Measurements from ENCODE around the gene FSTL5.
"Not testable (repeated sequence)": the region's sequence is repeated elsewhere in the genome, so short reads cannot be mapped to it uniquely, and the experiment has no call there.

FSTL5 gene

GRCh38 chr4:162104459-162105124 is 59.2 kb downstream of the FSTL5 start:
- TF ChIP-seq Cebpa-rat (IDR thresholded peaks at IDR 0.05) = no peak
- H3K27me3 ChIP-seq = no peaks in the 10 kb centered on the region
- H3K4me2 ChIP-seq = no peak overlapping the region
- no peaks in the 10 kb centered on the region for H3K4me1 ChIP-seq
- H3K36me3 ChIP-seq = no peaks in the 10 kb centered on the region
- no peak overlapping the region for H3K9ac ChIP-seq
- H3K4me3 ChIP-seq = no peak overlapping the region
- H3K9me3 ChIP-seq = 0 out of 2 replicates have a peak, but pooled peaks cover 4% of the 10 kb centered on the region
- no peak overlapping the region for H3K27ac ChIP-seq
- H4K20me1 ChIP-seq = no peaks in the 10 kb centered on the region

GRCh38 chr4:162103908-162104307 is 59.9 kb downstream of the FSTL5 start:
- H4K20me1 ChIP-seq, H3K36me3 ChIP-seq, H3K4me1 ChIP-seq, H3K9ac ChIP-seq, H3K4me3 ChIP-seq, H3K4me2 ChIP-seq, H3K27ac ChIP-seq, H3K9me3 ChIP-seq, H3K27me3 ChIP-seq: not testable (repeated sequence)

- H3K9me3 ChIP-seq = 0 out of 2 replicates have a peak, but pooled peaks cover 4% of the 10 kb centered on the region
- H3K9ac ChIP-seq = no peak overlapping the region
- no peaks in the 10 kb centered on the region for H3K4me1 ChIP-seq
- no peak overlapping the region for H3K4me3 ChIP-seq
- no peaks in the 10 kb centered on the region for H3K36me3 ChIP-seq
- TF ChIP-seq Cebpa-rat (IDR thresholded peaks at IDR 0.05) = no peak
- no peaks in the 10 kb centered on the region for H3K27me3 ChIP-seq
- no peak overlapping the region for H3K4me2 ChIP-seq
- no peaks in the 10 kb centered on the region for H4K20me1 ChIP-seq
- no peak overlapping the region for H3K27ac ChIP-seq
Observed at GRCh38 chr4:162102713-162103112, 61.1 kb downstream of the FSTL5 start.

GRCh38 chr4:162101337-162101736 is 62.5 kb downstream of the FSTL5 start:
- Histone ChIP-seq H3K4me3 (no peak overlapping the region), H3K27ac (no peak overlapping the region), H3K4me1 (no peaks in the 10 kb centered on the region), H3K9me3 (0 out of 2 replicates have a peak, but pooled peaks cover 4% of the 10 kb centered on the region), H3K27me3 (no peaks in the 10 kb centered on the region), H3K36me3 (no peaks in the 10 kb centered on the region), H3K9ac (no peak overlapping the region), H3K4me2 (no peak overlapping the region), H4K20me1 (no peaks in the 10 kb centered on the region)
- TF ChIP-seq Cebpa-rat (IDR thresholded peaks at IDR 0.05) = no peak

- H3K9me3 ChIP-seq = no peaks in the 10 kb centered on the region
- no peaks in the 10 kb centered on the region for H4K20me1 ChIP-seq
- H3K4me3 ChIP-seq = no peak overlapping the region
- no peak overlapping the region for H3K27ac ChIP-seq
- no peaks in the 10 kb centered on the region for H3K27me3 ChIP-seq
- H3K36me3 ChIP-seq = no peaks in the 10 kb centered on the region
- H3K4me2 ChIP-seq = no peak overlapping the region
- no peak for TF ChIP-seq Cebpa-rat (IDR thresholded peaks at IDR 0.05)
- no peaks in the 10 kb centered on the region for H3K4me1 ChIP-seq
- no peak overlapping the region for H3K9ac ChIP-seq
Observed at GRCh38 chr4:162075726-162076125, 88.1 kb downstream of the FSTL5 start.

GRCh38 chr4:162061214-162061613 is 102.6 kb downstream of the FSTL5 start:
- no peak overlapping the region for H3K4me2 ChIP-seq
- H3K27me3 ChIP-seq = no peaks in the 10 kb centered on the region
- H3K27ac ChIP-seq = no peak overlapping the region
- H3K9ac ChIP-seq = no peak overlapping the region
- no peaks in the 10 kb centered on the region for H4K20me1 ChIP-seq
- no peaks in the 10 kb centered on the region for H3K4me1 ChIP-seq
- TF ChIP-seq Cebpa-rat (IDR thresholded peaks at IDR 0.05) = no peak
- H3K9me3 ChIP-seq = no peaks in the 10 kb centered on the region
- no peaks in the 10 kb centered on the region for H3K36me3 ChIP-seq
- H3K4me3 ChIP-seq = no peak overlapping the region

GRCh38 chr4:162059656-162060055 is 104.1 kb downstream of the FSTL5 start:
- no peaks in the 10 kb centered on the region for H3K36me3 ChIP-seq
- no peak for TF ChIP-seq Cebpa-rat (IDR thresholded peaks at IDR 0.05)
- no peak overlapping the region for H3K27ac ChIP-seq
- H4K20me1 ChIP-seq = no peaks in the 10 kb centered on the region
- no peaks in the 10 kb centered on the region for H3K4me1 ChIP-seq
- H3K9ac ChIP-seq = no peak overlapping the region
- H3K9me3 ChIP-seq = no peaks in the 10 kb centered on the region
- H3K27me3 ChIP-seq = no peaks in the 10 kb centered on the region
- H3K4me2 ChIP-seq = no peak overlapping the region
- H3K4me3 ChIP-seq = no peak overlapping the region

- Histone ChIP-seq H3K9ac (no peak overlapping the region), H3K27ac (no peak overlapping the region), H3K36me3 (no peaks in the 10 kb centered on the region), H3K27me3 (no peaks in the 10 kb centered on the region), H3K4me1 (no peaks in the 10 kb centered on the region), H3K4me3 (no peak overlapping the region), H3K9me3 (no peaks in the 10 kb centered on the region), H3K4me2 (no peak overlapping the region), H4K20me1 (no peaks in the 10 kb centered on the region)
- no peak for TF ChIP-seq Cebpa-rat (IDR thresholded peaks at IDR 0.05)
Observed at GRCh38 chr4:162056990-162057389, 106.8 kb downstream of the FSTL5 start.

- no peaks in the 10 kb centered on the region for H3K4me1 ChIP-seq
- no peaks in the 10 kb centered on the region for H3K9me3 ChIP-seq
- no peak overlapping the region for H3K9ac ChIP-seq
- no peaks in the 10 kb centered on the region for H4K20me1 ChIP-seq
- no peak overlapping the region for H3K4me2 ChIP-seq
- H3K27me3 ChIP-seq = no peaks in the 10 kb centered on the region
- H3K36me3 ChIP-seq = no peaks in the 10 kb centered on the region
- no peak for TF ChIP-seq Cebpa-rat (IDR thresholded peaks at IDR 0.05)
- H3K27ac ChIP-seq = no peak overlapping the region
- H3K4me3 ChIP-seq = no peak overlapping the region
Observed at GRCh38 chr4:162046135-162046534, 117.7 kb downstream of the FSTL5 start.

- Histone ChIP-seq H3K9ac (no peak overlapping the region), H3K27ac (no peak overlapping the region), H3K4me3 (no peak overlapping the region), H3K9me3 (no peaks in the 10 kb centered on the region), H3K4me1 (no peaks in the 10 kb centered on the region), H3K36me3 (no peaks in the 10 kb centered on the region), H3K4me2 (no peak overlapping the region), H4K20me1 (no peaks in the 10 kb centered on the region), H3K27me3 (no peaks in the 10 kb centered on the region)
- no peak for TF ChIP-seq Cebpa-rat (IDR thresholded peaks at IDR 0.05)
Observed at GRCh38 chr4:162038112-162038511, 125.7 kb downstream of the FSTL5 start.

- TF ChIP-seq Cebpa-rat (IDR thresholded peaks at IDR 0.05) = no peak
- Histone ChIP-seq H3K4me2 (no peak overlapping the region), H4K20me1 (no peaks in the 10 kb centered on the region), H3K9me3 (no peaks in the 10 kb centered on the region), H3K9ac (no peak overlapping the region), H3K27me3 (no peaks in the 10 kb centered on the region), H3K27ac (no peak overlapping the region), H3K4me1 (no peaks in the 10 kb centered on the region), H3K4me3 (no peak overlapping the region), H3K36me3 (no peaks in the 10 kb centered on the region)
Observed at GRCh38 chr4:162017863-162018262, 145.9 kb downstream of the FSTL5 start.

Measured in BLaER1 (cell line).